Measurements from ENCODE around the gene USP53.
"Not testable (repeated sequence)": the region's sequence is repeated elsewhere in the genome, so short reads cannot be mapped to it uniquely, and the experiment has no call there.

USP53 gene

GRCh38 chr4:119229908-119230687 lies 17.6 kb downstream of the USP53 start:
- DNase-seq, result no peak

GRCh38 chr4:119231491-119231890 lies 19.0 kb downstream of the USP53 start:
- no peak for DNase-seq

GRCh38 chr4:119232286-119232685 lies 19.8 kb downstream of the USP53 start:
- DNase-seq, result no peak

GRCh38 chr4:119233191-119233590 lies 20.7 kb downstream of the USP53 start:
- no peak for DNase-seq

GRCh38 chr4:119233750-119234149 lies 21.2 kb downstream of the USP53 start:
- no peak for DNase-seq

- DNase-seq, result no peak
Measured at GRCh38 chr4:119237201-119237600, 24.7 kb downstream of the USP53 start.

- no peak for DNase-seq
Measured at GRCh38 chr4:119237642-119238041, 25.1 kb downstream of the USP53 start.

GRCh38 chr4:119238068-119238722 lies 25.7 kb downstream of the USP53 start:
- no peak for DNase-seq

GRCh38 chr4:119240128-119240527 lies 27.6 kb downstream of the USP53 start:
- DNase-seq, result no peak

GRCh38 chr4:119240568-119240967 lies 28.1 kb downstream of the USP53 start:
- no peak for DNase-seq

- no peak for DNase-seq
Measured at GRCh38 chr4:119242417-119242816, 29.9 kb downstream of the USP53 start.

- DNase-seq, result no peak
Measured at GRCh38 chr4:119243868-119244267, 31.4 kb downstream of the USP53 start.

GRCh38 chr4:119244344-119244743 lies 31.8 kb downstream of the USP53 start:
- no peak for DNase-seq

GRCh38 chr4:119244832-119245231 lies 32.3 kb downstream of the USP53 start:
- DNase-seq, result no peak

- no peak for DNase-seq
Measured at GRCh38 chr4:119246177-119246733, 33.7 kb downstream of the USP53 start.

GRCh38 chr4:119251037-119251436 lies 38.5 kb downstream of the USP53 start:
- not testable (repeated sequence) for DNase-seq

- DNase-seq, result not testable (repeated sequence)
Measured at GRCh38 chr4:119255223-119255622, 42.7 kb downstream of the USP53 start.

- no peak for DNase-seq
Measured at GRCh38 chr4:119260528-119260927, 48.0 kb downstream of the USP53 start.

GRCh38 chr4:119261986-119262385 lies 49.5 kb downstream of the USP53 start:
- DNase-seq, result no peak

GRCh38 chr4:119264743-119265142 lies 52.2 kb downstream of the USP53 start:
- no peak for DNase-seq

GRCh38 chr4:119266153-119266552 lies 53.6 kb downstream of the USP53 start:
- DNase-seq, result no peak

GRCh38 chr4:119268466-119268865 lies 56.0 kb downstream of the USP53 start:
- no peak for DNase-seq

- DNase-seq, result no peak
Measured at GRCh38 chr4:119271361-119272085, 59.0 kb downstream of the USP53 start.

- not testable (repeated sequence) for DNase-seq
Measured at GRCh38 chr4:119279541-119279940, 67.0 kb downstream of the USP53 start.
